Spleen (tissue), 11 donors: ENCODE measurements around the gene NUDCD2. TPM values are rescaled to one million over a fixed set of nuclear protein-coding genes. Genes with fewer than 3 reads are reported as not detected.

Source experiments
- DNase-seq: peaks from one replicate; pipeline ENCODE4 v3.0.0-alpha.2; 2020
- H3K27ac ChIP-seq, 8 donors: fragments of 200-600 bp; sonication (generic) in 7 of 8; 1 replicate in 4 of 8; 2 replicates in 4 of 8; pipeline versions ENCODE4 v1.5.0 to v1.8.0; 2016 to 2021; ENCODE audit warnings: inconsistent platforms in 4 of 8, mild to moderate bottlenecking in 4 of 8, moderate library complexity in 1 of 8
- H3K27me3 ChIP-seq, 7 donors: fragments of 200-600 bp; sonication (generic) in 6 of 7; replicated peaks in 1 of 7; 1 replicate in 4 of 7; 2 replicates in 3 of 7; pipeline versions ENCODE4 v1.5.0 to v1.8.0; 2016 to 2021; ENCODE audit warnings: inconsistent platforms in 3 of 7, mild to moderate bottlenecking in 1 of 7
- H3K36me3 ChIP-seq, 6 donors: fragments of 200-600 bp; sonication (generic) in 5 of 6; 1 replicate in 4 of 6; 2 replicates in 2 of 6; pipeline versions ENCODE4 v1.5.0 to v1.8.0; 2016 to 2021; ENCODE audit warnings: inconsistent platforms in 2 of 6
- H3K4me1 ChIP-seq, 6 donors: fragments of 200-600 bp; sonication (generic) in 5 of 6; 1 replicate in 3 of 6; 2 replicates in 3 of 6; pipeline versions ENCODE4 v1.5.0 to v1.8.0; 2016 to 2021; ENCODE audit warnings: inconsistent platforms in 3 of 6
- H3K4me3 ChIP-seq, 8 donors: fragments of 200-600 bp; sonication (generic) in 7 of 8; 1 replicate in 4 of 8; 2 replicates in 4 of 8; pipeline versions ENCODE4 v1.5.0 to v1.8.0; 2016 to 2021; ENCODE audit warnings: inconsistent platforms in 4 of 8, mild to moderate bottlenecking in 4 of 8, moderate library complexity in 2 of 8
- H3K9me3 ChIP-seq, 8 donors: fragments of 200-600 bp; sonication (generic) in 7 of 8; 1 replicate in 4 of 8; 2 replicates in 4 of 8; pipeline versions ENCODE4 v1.5.0 to v1.8.0; 2016 to 2021; ENCODE audit warnings: inconsistent platforms in 4 of 8
- POLR2A ChIP-seq, 3 donors: fragments of 450-650 bp; IDR thresholded peaks; one replicate each; pipeline ENCODE4 v1.5.1; 2017; ENCODE audit warnings: antibody characterized with exemption in 3 of 3, mild to moderate bottlenecking in 1 of 3
- POLR2AphosphoS5 ChIP-seq, 3 donors: sonication (generic); formaldehyde crosslinking; IDR thresholded peaks; one replicate each; pipeline ENCODE4 v1.5.1; 2017; ENCODE audit warnings: antibody characterized with exemption in 3 of 3
- WGBS, 5 donors: extraction: QIAGEN DNeasy Blood & Tissue Kit in 3 of 5; methylation state at CpG; one replicate each; pipeline versions ENCODE4 v1.1.5 to v1.1.7; 2013 to 2018; 5-methylcytosine and 5-hydroxymethylcytosine counted together
- intact Hi-C: fragments of 100-400 bp; cut with DNase I; formaldehyde crosslinking; loops from one replicate; pipeline ENCODE4 v1.15.0; 2023; ENCODE audit warnings: low total_unique reads
- polyA plus RNA-seq, 3 donors: library from polyadenylated mRNA; stranded (reverse); fragments of 200-250 nt; gene quantifications; one replicate each; pipeline ENCODE4 v1.2.1, GENCODE V29; 2013
- total RNA-seq, 7 donors: library from RNA; depleted of rRNA in 3 of 7; stranded (reverse); fragments of >200 nt in 3 of 7; fragmentation: NEBNext Ultra II Directional in 4 of 7; extraction: Animal tissue kit (Norgen Biotek cat#: 25700) in 4 of 7; gene quantifications; one replicate each; pipeline versions ENCODE4 v1.1.0 to v1.2.1, GENCODE V29; 2016 to 2021
- TF ChIP-seq, protein P1 (sequence below), 11 experiments: fragments of 200-600 bp in 7 of 11; fragments of 450-650 bp in 4 of 11; sonication (generic) in 4 of 11; IDR thresholded peaks in 8 of 11; conservative IDR thresholded peaks in 3 of 11; 1 replicate in 7 of 11; 2 replicates in 4 of 11; pipeline versions ENCODE4 v1.4.0 to v1.8.0; 2016 to 2021; ENCODE audit warnings: antibody characterized with exemption in 11 of 11, inconsistent platforms in 4 of 11, mild to moderate bottlenecking in 1 of 11
- donor health status: healthy with polysubstance abuse.
- donor health status: DM: no; HTN: no; CAD: no; lungs with moderate emphysema.
- donor health status: DM: no; HTN: no; CAD: no.
- donor health status: Bipolar disorder and iron deficiency.
- donor health status: healthy.
- donor health status: DM: no; HTN: no; CAD: no.
- donor health status: DM: yes; HTN: yes; CAD: no.

NUDCD2 gene
- total and polyA plus RNA-seq, 10 donors = 5.8 to 25.9 (median 11.1) TPM

GRCh38 chr5:163498886-163499285 is 39.0 kb upstream of the NUDCD2 start:
- Histone ChIP-seq H3K9me3 (no peaks in the 10 kb centered on the region), H3K4me3 (no peak overlapping the region), H3K27me3 (no peaks in the 10 kb centered on the region), H3K27ac (no peak overlapping the region), H3K36me3 (no peaks in the 10 kb centered on the region), H3K4me1 (peaks cover 0 to 19% (median 16%) of the 10 kb centered on the region in 6 donors)
- intact Hi-C loops = no loop called here
- TF ChIP-seq POLR2AphosphoS5 (IDR thresholded peaks at IDR 0.05) (no peak), POLR2A (IDR thresholded peaks at IDR 0.05) (no peak)
- TF ChIP-seq, protein P1, sequence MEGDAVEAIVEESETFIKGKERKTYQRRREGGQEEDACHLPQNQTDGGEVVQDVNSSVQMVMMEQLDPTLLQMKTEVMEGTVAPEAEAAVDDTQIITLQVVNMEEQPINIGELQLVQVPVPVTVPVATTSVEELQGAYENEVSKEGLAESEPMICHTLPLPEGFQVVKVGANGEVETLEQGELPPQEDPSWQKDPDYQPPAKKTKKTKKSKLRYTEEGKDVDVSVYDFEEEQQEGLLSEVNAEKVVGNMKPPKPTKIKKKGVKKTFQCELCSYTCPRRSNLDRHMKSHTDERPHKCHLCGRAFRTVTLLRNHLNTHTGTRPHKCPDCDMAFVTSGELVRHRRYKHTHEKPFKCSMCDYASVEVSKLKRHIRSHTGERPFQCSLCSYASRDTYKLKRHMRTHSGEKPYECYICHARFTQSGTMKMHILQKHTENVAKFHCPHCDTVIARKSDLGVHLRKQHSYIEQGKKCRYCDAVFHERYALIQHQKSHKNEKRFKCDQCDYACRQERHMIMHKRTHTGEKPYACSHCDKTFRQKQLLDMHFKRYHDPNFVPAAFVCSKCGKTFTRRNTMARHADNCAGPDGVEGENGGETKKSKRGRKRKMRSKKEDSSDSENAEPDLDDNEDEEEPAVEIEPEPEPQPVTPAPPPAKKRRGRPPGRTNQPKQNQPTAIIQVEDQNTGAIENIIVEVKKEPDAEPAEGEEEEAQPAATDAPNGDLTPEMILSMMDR (IDR thresholded peaks at IDR 0.05 in 8 of 11, conservative IDR thresholded peaks at IDR 0.05 in 3 of 11) = no peak
- WGBS, 5 donors = 82 to 100% (median 93%) methylated on average over 1 of the region's 1 CpG
- no peak for DNase-seq

GRCh38 chr5:163497315-163497714 is 37.4 kb upstream of the NUDCD2 start:
- Histone ChIP-seq H3K4me1 (peaks cover 0 to 4% (median 2%) of the 10 kb centered on the region in 6 donors), H3K4me3 (no peak overlapping the region), H3K36me3 (no peaks in the 10 kb centered on the region), H3K27ac (no peak overlapping the region), H3K27me3 (no peaks in the 10 kb centered on the region), H3K9me3 (no peaks in the 10 kb centered on the region)
- intact Hi-C loops = no loop called here
- TF ChIP-seq POLR2A (IDR thresholded peaks at IDR 0.05) = no peak
- TF ChIP-seq, protein P1 (IDR thresholded peaks at IDR 0.05 in 8 of 11, conservative IDR thresholded peaks at IDR 0.05 in 3 of 11) = no peak
- no peak for TF ChIP-seq POLR2AphosphoS5 (IDR thresholded peaks at IDR 0.05)
- 81 to 94% (median 89%) methylated on average over 3 of the region's 3 CpGs for WGBS, 5 donors
- no peak for DNase-seq

GRCh38 chr5:163496286-163496685 is 36.4 kb upstream of the NUDCD2 start:
- no peak overlapping the region for H3K4me3 ChIP-seq
- no peaks in the 10 kb centered on the region for H3K27me3 ChIP-seq
- no peak for DNase-seq
- peaks cover 0 to 6% (median 0%) of the 10 kb centered on the region in 6 donors for H3K36me3 ChIP-seq
- WGBS, 5 donors = 95 to 100% (median 98%) methylated on average over 1 of the region's 1 CpG
- H3K4me1 ChIP-seq = no peaks in the 10 kb centered on the region
- no peak overlapping the region for H3K27ac ChIP-seq
- H3K9me3 ChIP-seq = no peaks in the 10 kb centered on the region
- no peak for TF ChIP-seq POLR2A (IDR thresholded peaks at IDR 0.05)
- no peak for TF ChIP-seq POLR2AphosphoS5 (IDR thresholded peaks at IDR 0.05)
- TF ChIP-seq, protein P1 (IDR thresholded peaks at IDR 0.05 in 8 of 11, conservative IDR thresholded peaks at IDR 0.05 in 3 of 11) = no peak
- intact Hi-C loops = no loop called here

- Histone ChIP-seq H3K9me3 (no peaks in the 10 kb centered on the region), H3K36me3 (peaks cover 0 to 26% (median 0%) of the 10 kb centered on the region in 6 donors), H3K4me1 (no peaks in the 10 kb centered on the region), H3K27me3 (no peaks in the 10 kb centered on the region), H3K4me3 (no peak overlapping the region), H3K27ac (no peak overlapping the region)
- 87 to 97% (median 96%) methylated on average over 3 of the region's 3 CpGs for whole genome bisulfite sequencing, 5 donors
- DNase-seq = no peak
- TF ChIP-seq, protein P1 (IDR thresholded peaks at IDR 0.05 in 8 of 11, conservative IDR thresholded peaks at IDR 0.05 in 3 of 11) = no peak
- no peak for TF ChIP-seq POLR2A (IDR thresholded peaks at IDR 0.05)
- TF ChIP-seq POLR2AphosphoS5 (IDR thresholded peaks at IDR 0.05) = no peak
- intact Hi-C loops = no loop called here
Measured at GRCh38 chr5:163489745-163490075, 29.8 kb upstream of the NUDCD2 start.
